ENCODE results near the gene LRGUK. TPM values are rescaled to one million over a fixed set of nuclear protein-coding genes. Genes with fewer than 3 reads are reported as not detected.

Gene LRGUK
- total and polyA plus RNA-seq, 2 of the 4 experiments (the other 2 are of a cell fraction): 0.07 TPM; not detected in 1

- H3K4ac ChIP-seq (ENCODE audit: low read depth, low read length): no peak overlapping the region
- H3K14ac ChIP-seq (replicated peaks; ENCODE audit: low read depth, low read length): no peak overlapping the region
- H3K4me3 ChIP-seq (ENCODE audit: insufficient read depth, low read depth, low read length): no peak overlapping the region
- no TSS peak for BruUV-seq (replicated peaks)
- H3K79me1 ChIP-seq (ENCODE audit: low read depth in 1 of 2, low read length in 2 of 2): no peaks in the 10 kb centered on the region
- no peak overlapping the region for H2BK5ac ChIP-seq (ENCODE audit: low read depth, low read length, poor library complexity, severe bottlenecking)
- DNase-seq (no peak), ATAC-seq (ENCODE audit: low read depth) (no peak)
- H3K9me3 ChIP-seq (ENCODE audit: control insufficient read depth, insufficient read depth, low read length): no peaks in the 10 kb centered on the region
- H3K18ac ChIP-seq (ENCODE audit: low read depth, low read length): no peak overlapping the region
- H2BK20ac ChIP-seq (ENCODE audit: low read depth, low read length): no peak overlapping the region
- H3K4me2 ChIP-seq (ENCODE audit: low read depth, low read length): no peak overlapping the region
- dilution Hi-C loops (cut with HindIII; ENCODE audit: low sequenced_read_pairs, unreplicated experiment): no loop called here
- H4K5ac ChIP-seq (ENCODE audit: low read depth, low read length): no peak overlapping the region
- no peak overlapping the region for H2BK120ac ChIP-seq (ENCODE audit: low read depth, low read length)
- H2AK9ac ChIP-seq (replicated peaks; ENCODE audit: low read depth, low read length, poor library complexity): no peak overlapping the region
- intact Hi-C loops (cut with micrococcal nuclease): no loop called here
- H3K4me1 ChIP-seq (ENCODE audit: control insufficient read depth, insufficient read depth, low read length): no peaks in the 10 kb centered on the region
- H2AK5ac ChIP-seq (ENCODE audit: low read depth, low read length): no peak overlapping the region
- 0 out of 2 replicates have a peak, but pooled peaks cover 2% of the 10 kb centered on the region for H3K27me3 ChIP-seq (ENCODE audit: control insufficient read depth, insufficient read depth, low read length)
- ChIA-PET CTCF (no interaction called here), POLR2A (ENCODE audit: unreplicated experiment) (no interaction called here)
- WGBS, 2 experiments (ENCODE audit: extremely low coverage in 2 of 2, insufficient read length in 1 of 2): no CpG with 5 or more reads among the region's 3 CpGs
- H4K8ac ChIP-seq (ENCODE audit: low read depth in 2 of 2, low read length in 2 of 2): no peak overlapping the region
- H2BK15ac ChIP-seq (ENCODE audit: low read depth, low read length): no peak overlapping the region
- H2AFZ ChIP-seq (replicated peaks; ENCODE audit: low read length, poor library complexity): no peak overlapping the region
- no peaks in the 10 kb centered on the region for H3K36me3 ChIP-seq (ENCODE audit: control insufficient read depth, insufficient read depth, low read length)
- TF ChIP-seq NFE2L2 (IDR thresholded peaks at IDR 0.05; ENCODE audit: low read depth, low read length): no peak
- TF ChIP-seq USF2 (IDR thresholded peaks at IDR 0.05; ENCODE audit: low read depth, low read length): no peak
- no peak overlapping the region for H4K91ac ChIP-seq (ENCODE audit: insufficient read depth, low read depth, low read length)
- no peak overlapping the region for H3K9ac ChIP-seq (ENCODE audit: low read depth, low read length)
- H3K27ac ChIP-seq (ENCODE audit: insufficient read depth, low read length): no peak overlapping the region
- no peaks in the 10 kb centered on the region for H4K20me1 ChIP-seq (ENCODE audit: insufficient read depth, low read length)
- in situ Hi-C loops (cut with MboI; ENCODE audit: low sequenced_read_pairs): no loop called here
- H3K23ac ChIP-seq (ENCODE audit: low read depth, low read length): no peak overlapping the region
- no peaks in the 10 kb centered on the region for H3K9me1 ChIP-seq (ENCODE audit: insufficient read depth, low read length)
- no peak overlapping the region for H3K56ac ChIP-seq (ENCODE audit: extremely low read depth, insufficient read depth, low read length)
Observed at GRCh38 chr7:134248196-134248595, 121.1 kb downstream of the LRGUK start.
